NCI-H1930 (cell line): ENCODE data around the gene FBRS.
"Not testable (repeated sequence)": the region's sequence is repeated elsewhere in the genome, so short reads cannot be mapped to it uniquely, and the experiment has no call there.

ENCODE experiments used
- DNase-seq, 2 experiments: peaks; one replicate each; lab custom pipeline; 2025; lab: John Stamatoyannopoulos, UW

Gene FBRS

DNA sequence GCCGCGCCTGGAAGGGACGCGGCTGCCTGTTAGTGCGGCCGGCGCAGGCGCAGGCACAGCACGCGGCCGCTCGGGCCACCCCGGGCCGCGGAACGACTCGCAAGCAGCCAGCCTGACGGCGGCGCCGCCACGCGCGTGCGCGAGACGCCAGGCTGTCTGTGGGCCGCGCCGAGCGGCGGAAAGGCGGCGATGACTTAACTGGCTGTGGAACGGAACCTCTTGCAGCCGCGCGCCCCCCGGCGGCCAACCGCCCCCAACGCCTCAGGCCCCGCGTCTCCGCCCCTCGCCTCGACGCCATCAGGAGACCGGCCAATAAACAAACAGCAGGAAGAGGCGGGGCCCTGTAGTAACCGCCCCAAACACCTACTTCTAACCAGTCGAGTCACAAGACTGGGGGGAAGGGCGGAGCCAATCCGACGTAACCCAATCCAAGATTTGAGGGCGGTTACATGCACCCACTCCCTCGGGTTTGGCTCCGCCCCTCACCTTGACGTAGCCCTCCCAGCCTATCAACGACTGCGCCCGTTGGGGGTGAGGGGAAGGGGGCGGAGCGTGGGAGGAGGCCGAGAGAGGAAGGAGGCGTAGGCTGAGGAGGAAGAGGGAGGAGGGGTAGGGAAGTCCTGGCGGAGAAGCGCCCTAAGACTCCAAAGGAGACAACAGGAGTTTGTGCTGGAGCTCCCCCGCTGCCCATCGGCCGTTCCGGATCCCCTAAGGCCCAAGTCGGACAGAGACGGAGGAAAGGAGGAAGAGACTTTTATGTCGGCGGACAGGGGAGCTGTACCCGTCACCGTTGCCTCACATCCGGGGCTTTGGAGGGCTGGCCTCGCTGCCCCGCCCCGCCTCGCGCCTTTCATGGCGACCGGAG is at the start of gene FBRS:
FBRS (plus strand) TSS at position 566 of the 865 bp plus-strand sequence. CDS start 1,088 bp downstream, outside the sequence.
- DNase-seq: peak; percentile 100

DNA sequence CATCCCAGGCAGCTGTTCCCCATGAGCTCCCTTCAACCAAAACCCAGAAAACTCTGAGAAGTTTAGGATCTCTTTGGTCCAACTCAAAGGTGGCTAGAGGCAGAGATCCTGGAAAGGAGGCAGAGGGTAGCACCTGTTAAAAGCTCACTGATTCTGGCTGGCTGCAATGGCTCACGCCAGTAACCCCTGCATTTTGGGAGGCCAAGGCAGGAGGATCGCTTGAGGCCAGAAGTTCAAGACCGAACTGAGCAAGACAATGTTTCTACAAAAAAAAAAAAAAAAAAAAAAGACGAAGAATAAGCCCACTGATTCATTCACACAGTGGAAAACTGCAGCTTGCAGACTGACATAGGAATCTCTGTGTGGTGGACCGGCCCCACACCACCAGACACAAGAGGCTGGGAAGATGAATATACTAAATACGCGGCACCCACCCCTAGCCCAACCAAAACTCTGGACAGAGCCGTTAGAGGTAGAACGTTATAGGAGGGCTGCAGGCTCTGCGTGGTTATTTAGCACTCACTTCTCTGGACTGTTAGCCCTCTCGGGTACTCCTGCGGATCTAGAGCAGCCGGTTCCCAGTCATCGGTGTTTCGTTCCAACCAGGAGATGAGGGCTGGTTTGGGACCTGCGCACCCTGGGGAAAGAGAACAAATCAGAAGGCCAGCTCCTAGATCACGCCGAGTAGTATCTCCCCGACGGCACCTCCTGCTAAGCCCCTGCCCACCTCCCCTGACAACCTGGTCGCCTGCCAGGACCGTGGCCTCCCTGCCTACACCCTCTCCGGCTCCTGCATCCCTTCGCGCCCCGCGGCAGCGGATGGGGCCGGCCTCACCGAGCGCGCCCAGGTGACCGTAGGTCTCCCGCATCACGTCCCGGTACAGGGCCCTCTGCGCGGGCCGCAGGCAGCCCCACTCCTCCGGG is 49.0 kb upstream of the FBRS start:
- DNase-seq: no peak

GRCh38 chr16:30609926-30610839 is 48.0 kb upstream of the FBRS start, which contains the start of gene ZNF689:
ZNF689 (minus strand) TSS chr16:30610389; CDS start chr16:30610041, 348 bp downstream.
- peak; percentile 96 to 99 for DNase-seq

DNA sequence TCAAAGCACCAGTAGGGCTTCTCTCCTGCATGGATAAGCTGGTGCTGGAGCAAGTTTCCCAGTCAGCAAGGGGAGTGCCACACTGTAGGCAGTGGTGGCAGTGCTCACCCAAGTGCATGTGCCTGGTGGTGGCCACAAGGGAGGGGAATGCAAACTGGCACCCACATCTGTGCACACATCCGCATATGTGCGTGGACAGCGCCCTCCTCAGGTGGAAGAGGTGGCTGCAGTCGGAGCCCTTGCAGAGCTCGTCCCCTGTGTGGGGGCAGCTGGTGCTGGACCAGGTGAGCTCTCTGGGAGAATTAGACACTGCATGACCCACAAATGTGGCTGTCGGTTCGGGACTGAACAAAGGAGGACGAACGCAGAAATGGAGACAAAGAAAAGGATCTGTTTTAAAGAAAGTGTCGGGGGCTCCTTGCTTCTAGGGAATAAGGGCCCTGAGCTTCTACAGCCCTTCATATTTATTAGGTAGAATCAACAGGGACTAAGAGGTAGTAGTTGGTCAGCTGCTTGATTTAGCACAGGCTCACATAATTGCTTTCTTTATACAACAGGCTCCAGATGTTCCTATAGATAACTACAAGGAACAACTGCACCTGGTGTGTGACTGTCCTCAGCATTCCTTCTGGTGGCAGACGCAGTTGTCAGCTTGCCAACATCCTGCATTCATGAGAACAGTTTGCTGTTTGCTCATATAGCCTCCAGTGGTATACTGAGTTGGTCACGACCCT is 42.7 kb upstream of the FBRS start:
- peak in 1 of 2 experiments; percentile 65 for DNase-seq

- no peak for DNase-seq
These were observed 39.0 kb upstream of the FBRS start for GRCh38 chr16:30619202-30619601.

DNA sequence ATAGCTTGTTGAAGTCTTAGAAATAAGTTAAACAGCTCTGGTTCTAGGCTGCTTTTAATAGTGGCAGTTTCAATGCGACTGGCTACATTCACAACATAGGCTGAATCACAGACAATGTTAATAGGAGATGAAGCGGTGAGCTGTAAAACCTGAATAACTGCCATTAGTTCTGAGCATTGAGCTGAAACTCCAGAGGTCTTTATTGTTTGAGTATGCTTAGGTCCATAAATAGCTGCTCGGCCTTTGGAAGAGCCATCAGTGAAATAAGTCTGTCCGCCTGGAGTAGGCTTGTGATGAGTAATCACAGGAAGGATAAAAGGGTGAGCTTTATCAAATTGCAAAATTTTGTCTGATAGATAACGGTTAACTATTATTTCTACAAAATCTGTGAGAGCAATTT is 38.6 kb upstream of the FBRS start:
- DNase-seq: no peak

DNA sequence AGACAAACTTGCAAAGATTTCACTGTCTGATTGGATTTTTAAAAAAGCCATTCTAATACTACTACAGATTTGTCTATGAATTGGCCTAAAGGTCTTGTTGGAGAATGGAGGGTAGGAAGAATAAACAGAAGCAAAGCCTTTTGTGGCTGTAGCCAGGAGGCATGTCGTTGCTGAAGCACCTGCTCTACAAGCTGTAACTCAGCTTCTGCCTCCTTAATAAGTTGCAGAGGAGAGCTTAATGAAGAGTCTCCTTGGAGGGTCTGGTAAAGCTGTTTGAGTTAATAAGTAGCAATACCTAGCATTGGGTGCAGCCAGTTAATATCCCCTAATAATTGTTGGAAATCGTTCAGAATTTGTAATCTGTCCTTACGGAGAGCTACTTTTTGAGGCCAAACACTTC is 38.1 kb upstream of the FBRS start:
- no peak for DNase-seq

DNA sequence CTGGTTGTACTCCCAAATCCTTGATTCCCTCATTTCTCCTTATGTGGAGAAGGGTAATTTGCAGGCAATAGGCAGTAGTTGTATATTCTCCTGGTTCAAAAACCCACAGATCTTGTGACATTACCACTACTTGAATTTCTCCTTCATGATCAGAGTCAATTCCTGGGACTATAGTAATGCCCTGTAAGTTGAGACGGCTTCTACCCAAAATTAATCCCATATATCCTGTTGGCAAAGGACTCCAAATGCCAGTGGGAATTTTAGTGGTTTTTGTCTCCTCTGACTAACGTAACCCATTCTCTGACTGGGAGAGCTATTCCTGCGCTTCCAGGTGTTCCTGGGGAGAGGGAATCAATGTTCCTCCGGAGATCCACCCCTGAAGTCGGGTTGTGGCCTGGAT is 36.5 kb upstream of the FBRS start:
- DNase-seq: no peak

- no peak for DNase-seq
These were observed 35.7 kb upstream of the FBRS start for GRCh38 chr16:30622455-30623032.

- no peak for DNase-seq
These were observed 34.5 kb upstream of the FBRS start for GRCh38 chr16:30623536-30624283.

DNA sequence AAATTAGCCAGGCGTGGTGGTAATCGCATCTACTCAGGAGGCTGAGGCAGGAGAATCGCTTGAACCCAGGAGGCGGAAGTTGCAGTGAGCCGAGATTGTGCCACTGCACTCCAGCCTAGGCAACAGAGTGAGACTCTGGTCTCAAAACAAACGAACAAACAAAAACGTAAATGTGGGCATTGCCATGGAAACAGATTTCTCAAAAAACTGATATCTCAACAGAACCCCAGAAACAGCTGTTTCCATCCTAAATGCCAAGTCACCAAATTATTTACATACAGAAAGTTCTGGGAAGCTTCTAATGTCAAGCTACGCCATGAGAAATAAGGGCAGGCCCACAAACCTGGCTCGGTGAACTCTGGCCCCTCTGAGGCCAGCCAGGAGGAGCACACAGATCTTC is 32.0 kb upstream of the FBRS start:
- no peak for DNase-seq

DNA sequence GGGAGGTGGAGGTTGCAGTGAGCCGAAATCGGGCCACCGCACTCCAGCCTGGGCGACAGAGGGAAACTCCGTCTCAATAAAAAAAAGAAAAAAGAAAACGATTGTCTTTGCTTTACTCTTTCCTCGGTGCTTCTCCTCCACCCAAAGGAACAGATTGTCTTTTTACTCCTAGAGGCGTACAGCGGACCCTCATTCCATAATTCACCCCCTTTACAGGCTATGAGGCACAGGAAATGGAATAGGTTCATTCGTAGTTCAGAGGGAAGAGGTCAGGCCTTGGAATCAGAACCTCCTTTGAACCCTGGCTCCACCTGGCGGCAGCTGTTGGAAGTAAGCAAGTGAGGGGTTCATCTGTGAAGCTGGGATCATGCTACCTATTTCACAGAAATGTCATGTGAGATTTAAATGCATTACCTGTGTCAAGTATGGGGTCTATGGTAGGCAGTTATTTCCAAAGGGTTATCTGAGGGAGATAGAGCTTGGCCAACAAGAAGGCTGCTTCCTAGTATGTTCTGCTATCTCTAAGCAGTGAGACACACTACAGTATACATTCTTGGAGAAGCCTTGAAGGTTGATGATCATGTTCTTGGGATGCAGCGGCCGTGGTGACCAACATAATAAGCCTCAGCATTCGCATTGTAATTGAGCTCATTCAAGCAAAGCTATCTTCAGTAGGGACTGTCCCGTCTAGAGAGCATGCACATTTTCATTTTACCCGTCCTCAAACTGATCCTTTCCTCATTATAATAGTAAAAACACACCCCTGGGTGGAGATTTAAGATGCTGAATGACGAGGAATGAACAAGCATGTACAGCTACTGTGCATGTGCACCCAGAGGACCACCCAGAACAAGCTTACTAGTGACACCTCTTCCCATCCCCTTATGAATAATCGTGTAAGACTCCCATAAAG is 29.3 kb upstream of the FBRS start:
- peak; percentile 48 to 87 for DNase-seq

DNA sequence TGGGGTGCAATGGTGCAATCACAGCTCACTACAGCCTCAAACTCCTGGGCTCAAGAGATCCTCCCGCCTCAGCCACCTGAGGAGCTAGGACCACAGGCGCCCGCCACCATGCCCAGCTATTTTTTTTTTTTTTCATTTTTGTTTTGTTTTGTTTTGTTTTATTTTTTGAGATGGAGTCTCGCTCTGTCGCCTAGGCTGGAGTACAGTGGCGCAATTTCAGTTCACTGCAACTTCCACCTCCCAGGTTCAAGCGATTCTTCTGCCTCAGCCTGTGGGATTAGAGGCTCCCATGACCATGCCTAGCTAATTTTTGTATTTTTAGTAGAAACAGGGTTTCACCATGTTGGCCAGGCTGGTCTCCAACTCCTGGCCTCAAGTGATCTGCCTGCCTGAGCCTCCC is 25.8 kb upstream of the FBRS start:
- DNase-seq: not testable (repeated sequence)

- DNase-seq: no peak
These were observed 24.7 kb upstream of the FBRS start for GRCh38 chr16:30633526-30633925.

- DNase-seq: no peak
These were observed 21.6 kb upstream of the FBRS start for GRCh38 chr16:30636599-30636998.

- not testable (repeated sequence) for DNase-seq
These were observed 21.1 kb upstream of the FBRS start for GRCh38 chr16:30637139-30637538.

DNA sequence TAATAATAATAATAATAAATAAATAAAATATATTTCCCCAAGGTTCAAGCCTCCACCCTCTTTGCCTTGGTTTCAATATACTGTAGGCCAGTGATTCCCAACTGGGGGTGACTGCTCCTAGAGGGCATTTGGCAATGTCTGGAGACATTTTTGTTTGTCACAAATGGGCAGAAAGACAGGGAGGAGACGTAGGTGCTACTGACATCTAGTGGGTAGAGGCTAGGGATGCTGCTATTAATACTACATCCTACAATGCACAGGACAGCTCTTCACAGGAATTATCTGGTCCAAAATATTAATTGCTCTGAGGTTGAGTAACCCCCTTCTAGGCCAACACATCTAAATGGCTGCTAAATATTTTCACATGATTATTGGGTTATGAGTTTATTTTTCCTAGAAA is 20.3 kb upstream of the FBRS start:
- DNase-seq: peak; percentile 36 to 40

DNA sequence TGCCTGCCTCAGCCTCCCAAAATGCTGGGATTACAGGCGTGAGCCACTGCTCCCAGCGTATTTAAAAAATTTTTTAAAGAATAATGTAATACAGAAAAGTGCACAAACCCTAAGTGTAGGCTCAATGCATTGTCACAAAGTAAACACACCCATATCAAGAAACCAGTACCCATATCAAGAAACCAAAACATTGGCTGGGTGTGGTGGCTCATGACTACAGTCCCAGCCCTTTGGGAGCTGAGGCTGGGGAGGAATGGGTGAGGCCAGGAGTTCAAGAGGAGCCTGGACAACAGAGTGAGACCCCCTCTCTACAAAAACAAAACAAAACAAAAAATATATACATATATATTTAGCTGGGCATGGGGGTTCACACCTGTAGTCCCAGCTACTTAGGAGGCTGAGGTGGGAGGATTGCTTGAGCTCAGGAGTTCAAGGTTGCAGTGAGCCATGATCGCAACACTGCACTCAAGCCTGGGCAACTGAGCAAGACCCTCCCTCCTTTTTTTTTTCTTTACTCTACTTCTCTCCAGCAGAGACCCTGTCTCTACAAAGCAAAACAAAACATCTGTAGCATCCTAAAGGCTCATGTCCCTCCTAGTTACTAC is 16.8 kb upstream of the FBRS start:
- no peak for DNase-seq
